ENCODE data around the gene TLE4.

Gene TLE4

DNA sequence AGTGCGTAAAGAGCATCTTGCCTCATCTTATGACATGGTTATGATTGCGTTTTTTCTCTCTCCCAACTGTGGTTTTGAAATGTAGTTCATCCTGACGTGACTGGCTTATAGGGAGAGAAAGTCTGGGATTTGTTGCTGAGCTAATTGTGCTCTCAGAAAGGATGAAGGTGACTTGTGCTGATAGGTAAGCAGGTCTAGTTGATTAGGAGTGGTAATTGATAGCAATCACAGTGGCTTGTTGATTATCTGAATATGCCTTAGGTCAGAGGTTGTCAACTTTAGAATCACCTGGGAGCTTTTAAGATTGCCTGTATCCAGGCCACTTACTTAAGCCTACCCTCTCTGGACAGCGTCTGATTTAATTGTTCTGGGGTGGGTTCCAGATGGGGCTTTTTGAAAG lies 117.8 kb downstream of the TLE4 start:
- DNase-seq (ENCODE audit: low read depth in 2 of 2) = no peak

DNA sequence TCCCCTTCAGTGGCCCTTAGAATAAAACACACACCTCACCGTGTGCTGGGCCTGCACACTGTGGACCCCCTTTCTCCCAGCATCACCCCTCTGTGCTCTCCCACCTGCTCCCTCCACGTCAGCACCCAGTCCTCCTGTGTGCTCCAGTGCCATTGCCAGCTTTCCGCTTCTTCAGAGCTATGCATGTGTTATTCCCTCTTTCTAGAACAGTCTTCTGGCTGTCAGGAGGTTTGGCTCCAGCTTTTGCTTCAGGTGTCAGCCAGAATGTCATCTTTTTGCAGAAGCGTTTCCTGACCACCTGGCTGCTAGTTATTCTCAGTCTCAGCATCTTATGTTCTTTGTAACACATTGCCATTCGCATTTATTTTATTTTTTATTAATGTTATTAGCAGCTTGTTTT lies 119.7 kb downstream of the TLE4 start:
- DNase-seq (ENCODE audit: low read depth in 2 of 2) = no peak

DNA sequence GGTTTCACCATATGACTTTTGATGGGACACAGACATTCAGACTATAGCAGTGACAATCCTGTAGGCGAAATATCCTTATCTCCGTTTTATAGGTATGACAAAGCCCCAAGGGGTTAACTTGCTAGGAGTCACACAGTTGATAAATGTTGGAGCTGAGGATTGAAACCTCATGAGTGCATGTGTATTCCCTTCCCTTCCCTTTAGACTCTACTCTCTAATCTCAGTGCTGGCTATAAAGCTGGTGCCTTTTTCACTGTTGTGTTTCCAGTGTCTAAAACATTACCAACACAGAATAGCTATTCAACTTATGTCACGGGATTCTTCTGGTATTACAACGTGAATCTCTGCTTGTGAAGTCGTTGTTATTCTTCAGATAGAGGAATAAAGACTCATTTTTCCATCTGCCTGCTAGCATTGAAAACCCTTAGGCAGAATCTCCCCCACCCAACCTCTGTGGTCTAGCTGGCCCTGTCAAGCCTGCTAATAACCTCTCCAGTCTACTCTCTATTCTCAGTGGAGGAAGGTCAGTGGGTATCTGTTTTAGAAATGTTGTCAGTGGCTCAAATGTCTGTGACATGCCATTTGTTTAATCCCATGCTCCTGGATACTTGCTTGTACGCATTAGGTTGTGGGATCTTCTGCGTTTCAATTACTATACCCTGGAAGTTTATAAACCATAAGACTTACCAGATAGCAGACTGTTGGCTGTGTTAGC lies 121.2 kb downstream of the TLE4 start:
- DNase-seq (ENCODE audit: low read depth in 2 of 2) = no peak

- DNase-seq (ENCODE audit: low read depth in 2 of 2) = no peak
Measured at GRCh38 chr9:79693750-79694149, 122.0 kb downstream of the TLE4 start.

- DNase-seq (ENCODE audit: low read depth in 2 of 2) = no peak
Measured at GRCh38 chr9:79694208-79694607, 122.4 kb downstream of the TLE4 start.

DNA sequence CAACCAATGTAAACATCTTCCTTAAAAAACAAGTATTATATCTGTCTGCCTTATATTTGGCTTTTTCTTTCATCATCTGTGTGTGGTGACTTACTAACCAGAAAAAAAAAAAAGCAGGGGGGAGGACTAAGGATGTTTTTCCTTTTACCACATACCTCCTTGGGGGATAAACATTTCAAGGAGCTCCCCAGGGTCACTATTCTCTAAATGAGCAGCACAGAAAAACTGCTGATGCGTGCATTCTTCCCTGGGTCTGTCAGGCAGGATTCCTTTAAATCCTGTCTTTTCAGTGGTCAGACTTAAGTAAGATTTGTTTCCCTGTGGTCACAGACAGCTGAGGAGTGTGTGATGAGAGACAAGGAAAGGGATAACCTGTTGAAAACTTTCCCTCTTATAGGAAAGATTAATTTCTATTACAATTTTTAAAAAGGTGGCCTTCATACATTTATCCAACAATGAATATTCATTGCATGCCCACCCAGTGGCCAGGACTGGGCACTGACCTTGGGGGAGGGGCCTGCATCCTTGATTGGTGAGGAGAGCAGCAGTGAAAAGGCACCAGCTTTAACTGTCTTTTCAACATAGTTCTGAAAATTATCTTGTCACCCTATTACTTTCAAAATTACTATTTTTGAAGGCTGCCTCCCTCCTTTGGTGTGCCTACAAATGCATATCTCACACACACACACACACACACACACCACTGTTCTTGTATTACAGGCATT lies 123.1 kb downstream of the TLE4 start:
- DNase-seq (ENCODE audit: low read depth in 2 of 2) = no peak

DNA sequence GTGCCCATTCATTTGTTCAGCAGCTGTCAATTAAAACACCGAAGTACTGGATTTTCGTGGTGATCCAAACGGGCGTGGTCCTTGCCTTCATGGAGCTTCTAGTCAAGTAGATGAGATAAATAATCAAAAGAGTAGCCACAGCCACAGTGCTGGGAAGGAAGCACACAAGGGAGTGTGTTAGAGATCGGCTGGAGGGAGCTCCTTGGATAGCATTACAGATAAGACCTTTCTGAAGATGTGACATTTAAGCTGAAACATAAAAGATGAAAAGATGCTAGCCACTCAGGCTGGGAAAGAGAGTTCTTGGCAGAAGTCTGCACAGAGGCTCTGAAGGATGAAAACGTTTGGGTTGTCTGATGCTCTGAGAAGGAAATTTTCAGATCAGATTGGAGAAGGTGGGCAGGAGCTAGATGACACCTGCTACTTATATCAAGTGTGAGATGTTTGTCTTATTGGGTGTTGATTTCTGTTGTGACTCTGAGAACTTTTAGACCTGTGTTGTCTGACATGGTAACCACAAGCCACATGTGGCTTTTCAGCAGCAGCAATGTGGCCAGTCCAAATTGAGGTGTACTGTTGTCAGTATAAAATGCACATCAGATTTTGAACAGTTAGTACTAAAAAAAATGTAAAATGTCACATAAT lies 123.9 kb downstream of the TLE4 start:
- no peak for DNase-seq (ENCODE audit: low read depth in 2 of 2)

GRCh38 chr9:79698967-79699366 lies 127.2 kb downstream of the TLE4 start:
- no peak for DNase-seq (ENCODE audit: low read depth in 2 of 2)

- no peak for DNase-seq (ENCODE audit: low read depth in 2 of 2)
Measured at GRCh38 chr9:79699479-79699878, 127.7 kb downstream of the TLE4 start.

GRCh38 chr9:79700607-79701360 lies 129.0 kb downstream of the TLE4 start:
- no peak for DNase-seq (ENCODE audit: low read depth in 2 of 2)

DNA sequence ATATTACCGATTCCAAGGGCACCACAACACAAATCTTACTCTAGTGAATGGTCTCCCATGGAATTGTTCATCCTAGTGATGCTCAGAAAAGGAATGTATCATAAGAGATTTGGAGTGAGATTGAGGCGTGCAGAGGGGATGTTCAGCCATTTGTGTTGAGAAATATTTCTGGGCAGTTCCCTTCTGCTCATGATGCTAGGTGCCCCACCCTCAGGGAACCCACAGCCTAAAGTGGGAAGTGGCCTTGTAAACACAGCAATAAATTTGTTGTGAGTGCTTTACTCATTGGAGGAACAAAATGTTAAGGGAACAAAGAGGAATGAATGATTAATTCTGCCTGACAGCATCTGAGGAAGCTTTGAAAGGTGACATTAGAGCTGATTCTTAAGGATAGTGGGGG lies 129.9 kb downstream of the TLE4 start:
- DNase-seq (ENCODE audit: low read depth in 2 of 2) = no peak

DNA sequence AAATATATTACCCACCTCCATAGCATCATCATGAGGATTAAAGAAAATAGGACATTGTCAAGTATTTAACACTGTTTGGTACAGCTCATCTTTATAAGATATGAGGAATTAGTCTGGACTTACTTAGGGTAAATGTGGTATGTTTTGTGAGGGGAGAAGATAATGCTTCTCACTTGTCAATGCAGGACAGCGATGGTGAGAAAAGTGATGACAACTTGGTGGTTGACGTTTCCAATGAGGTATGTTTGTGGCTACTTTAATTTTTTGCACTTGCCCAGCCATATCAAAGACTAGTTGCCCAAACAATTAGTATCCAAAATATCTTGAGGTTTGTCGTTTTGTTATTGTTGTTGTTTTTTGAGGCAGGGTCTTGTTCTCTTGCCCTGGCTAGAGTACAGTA lies 133.9 kb downstream of the TLE4 start:
- DNase-seq (ENCODE audit: low read depth in 2 of 2) = no peak

GRCh38 chr9:79706512-79706911 lies 134.7 kb downstream of the TLE4 start:
- no peak for DNase-seq (ENCODE audit: low read depth in 2 of 2)

GRCh38 chr9:79707589-79707988 lies 135.8 kb downstream of the TLE4 start:
- no peak for DNase-seq (ENCODE audit: low read depth in 2 of 2)

- DNase-seq (ENCODE audit: low read depth in 2 of 2) = no peak
Measured at GRCh38 chr9:79708541-79708940, 136.8 kb downstream of the TLE4 start.

- DNase-seq (ENCODE audit: low read depth in 2 of 2) = no peak
Measured at GRCh38 chr9:79709743-79710674, 138.2 kb downstream of the TLE4 start.

DNA sequence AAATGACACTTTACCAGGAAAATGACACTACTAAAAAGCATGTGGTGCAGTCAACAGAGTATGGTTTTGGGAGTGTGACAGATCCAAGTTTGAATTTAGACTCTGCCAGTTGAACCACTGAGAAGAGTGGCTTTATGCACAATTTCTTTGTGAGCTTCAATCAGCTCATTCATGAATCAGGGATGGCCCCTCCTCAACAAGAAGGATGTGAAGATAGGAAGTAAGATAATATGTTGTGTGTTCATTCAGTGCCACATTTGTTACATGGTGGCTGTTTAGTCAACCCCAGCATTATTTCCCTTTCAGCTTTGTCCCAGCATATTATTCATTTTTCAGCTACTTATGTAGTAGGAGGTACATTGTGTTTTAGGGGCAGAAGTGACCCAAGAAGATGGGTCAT lies 140.1 kb downstream of the TLE4 start:
- no peak for DNase-seq (ENCODE audit: low read depth in 2 of 2)

- DNase-seq (ENCODE audit: low read depth in 2 of 2) = no peak
Measured at GRCh38 chr9:79719021-79719420, 147.3 kb downstream of the TLE4 start.

GRCh38 chr9:79719989-79720388 lies 148.2 kb downstream of the TLE4 start:
- DNase-seq (ENCODE audit: low read depth in 2 of 2) = no peak

DNA sequence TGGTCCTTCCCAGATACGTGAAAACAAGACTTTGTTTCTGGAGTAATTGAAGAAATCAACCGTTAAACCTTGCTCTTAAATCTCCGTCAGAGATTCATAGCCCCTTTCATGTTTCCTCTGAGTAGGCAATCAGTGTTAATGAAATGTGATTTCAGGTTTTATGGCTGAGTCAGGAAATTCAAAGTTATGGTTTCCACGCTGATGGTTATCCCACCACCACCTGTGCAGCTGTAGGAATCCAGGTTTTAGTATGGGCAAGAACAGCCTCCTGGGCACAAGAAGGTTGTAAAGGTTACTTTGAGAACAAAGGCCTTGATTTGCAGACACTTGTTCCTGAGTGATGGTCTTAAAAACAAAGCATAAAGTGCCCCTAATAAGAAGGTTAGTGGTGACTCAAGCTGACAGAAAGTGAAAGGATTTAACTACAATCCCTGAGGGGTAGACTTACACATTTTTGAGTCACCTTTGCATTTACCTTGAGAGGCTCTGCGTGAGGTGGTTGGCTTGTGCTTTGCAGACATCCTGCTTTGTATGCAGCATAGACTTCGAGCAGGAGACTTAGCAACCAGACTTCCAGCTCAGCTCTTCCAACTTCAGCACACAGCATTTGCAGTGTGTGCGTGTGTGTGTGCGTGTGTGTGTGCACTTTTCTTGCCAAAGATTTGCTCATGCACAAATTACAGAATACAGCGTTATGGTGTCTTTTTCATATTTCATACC lies 159.6 kb downstream of the TLE4 start:
- no peak for DNase-seq (ENCODE audit: low read depth in 2 of 2)
